Natural killer cell (primary cell): Measurements from ENCODE around the gene PUDP. TPM values are rescaled to one million over a fixed set of nuclear protein-coding genes. Genes with fewer than 3 reads are reported as not detected.
A peak's percentile ranks its signal among the peaks of the same experiment; 100 is the strongest.

Source experiments
- ATAC-seq, 3 donors: fragments of 150-1000 bp in 2 of 3; fragments of 200-7000 bp in 1 of 3; cut with Tn5 transposase; 1 replicate in 1 of 3; 2 replicates in 2 of 3; pipeline ENCODE4 v1.10.0; 2021; ENCODE audit warnings: mild to moderate bottlenecking in 2 of 3, moderate library complexity in 2 of 3
- DNase-seq, 2 donors: peaks; one replicate each; pipeline versions ENCODE4 v3.0.0 to v3.0.0-alpha.2; 2013 to 2021; ENCODE audit warnings: mixed read lengths in 1 of 2
- H3K27ac ChIP-seq: one replicate; pipeline ENCODE4 v1.5.1; 2013; ENCODE audit warnings: mild to moderate bottlenecking, low read length
- H3K27me3 ChIP-seq: one replicate; pipeline ENCODE4 v1.6.1; 2013; ENCODE audit warnings: low read length; ENCODE audit not compliant: control insufficient read depth, insufficient read depth
- H3K36me3 ChIP-seq: one replicate; pipeline ENCODE4 v1.6.1; 2013; ENCODE audit warnings: low read length; ENCODE audit not compliant: control insufficient read depth, insufficient read depth
- H3K4me1 ChIP-seq: one replicate; pipeline ENCODE4 v1.6.1; 2013; ENCODE audit warnings: low read length; ENCODE audit not compliant: control insufficient read depth, insufficient read depth
- H3K4me3 ChIP-seq: one replicate; pipeline ENCODE4 v1.5.1; 2013; ENCODE audit warnings: low read length
- H3K9me3 ChIP-seq: one replicate; pipeline ENCODE4 v1.6.1; 2013; ENCODE audit warnings: low read length; ENCODE audit not compliant: control insufficient read depth, insufficient read depth
- H3K27ac Mint-ChIP-seq, 2 donors: one replicate each; pipeline ENCODE4 v1.8.0; 2022; ENCODE audit warnings: mild to moderate bottlenecking in 2 of 2, mixed read lengths in 2 of 2, moderate library complexity in 1 of 2
- H3K27me3 Mint-ChIP-seq, 2 donors: one replicate each; pipeline ENCODE4 v1.8.0; 2022; ENCODE audit warnings: low read depth in 2 of 2, mixed read lengths in 2 of 2
- H3K36me3 Mint-ChIP-seq: one replicate; pipeline ENCODE4 v1.8.0; 2022; ENCODE audit warnings: mixed read lengths
- H3K4me1 Mint-ChIP-seq, 2 donors: one replicate each; pipeline ENCODE4 v1.8.0; 2022; ENCODE audit warnings: mixed read lengths in 2 of 2
- H3K4me3 Mint-ChIP-seq: one replicate; pipeline ENCODE4 v1.8.0; 2022; ENCODE audit warnings: mild to moderate bottlenecking, moderate library complexity, mixed read lengths
- H3K9me3 Mint-ChIP-seq, 2 donors: one replicate each; pipeline ENCODE4 v1.8.0; 2022; ENCODE audit warnings: mixed read lengths in 2 of 2
- WGBS: methylation state at CpG from one replicate; pipeline ENCODE4 v1.1.7; 2013; ENCODE audit warnings: missing lambda C conversion rate; ENCODE audit not compliant: insufficient coverage; 5-methylcytosine and 5-hydroxymethylcytosine counted together
- intact Hi-C: fragments of 100-400 bp; cut with micrococcal nuclease; formaldehyde crosslinking; loops from one replicate; pipeline ENCODE4 v1.14.2; 2022
- total RNA-seq, 4 donors: library from RNA; stranded (reverse); fragments of 120-200 nt in 1 of 4; gene quantifications; one replicate each; pipeline versions ENCODE4 v1.2.3 to v1.2.4, GENCODE V29; 2013 to 2022
- TF ChIP-seq, protein P1 (sequence below): fragments of 200-600 bp; IDR thresholded peaks from one replicate; pipeline ENCODE4 v1.8.0; 2022; ENCODE audit warnings: antibody characterized with exemption

The PUDP gene
- total RNA-seq, 3 donors from 2014 or later (not counting 1 experiment from before 2014, with no cell fraction given) = 5.4 to 11.4 (median 5.6) TPM

DNA sequence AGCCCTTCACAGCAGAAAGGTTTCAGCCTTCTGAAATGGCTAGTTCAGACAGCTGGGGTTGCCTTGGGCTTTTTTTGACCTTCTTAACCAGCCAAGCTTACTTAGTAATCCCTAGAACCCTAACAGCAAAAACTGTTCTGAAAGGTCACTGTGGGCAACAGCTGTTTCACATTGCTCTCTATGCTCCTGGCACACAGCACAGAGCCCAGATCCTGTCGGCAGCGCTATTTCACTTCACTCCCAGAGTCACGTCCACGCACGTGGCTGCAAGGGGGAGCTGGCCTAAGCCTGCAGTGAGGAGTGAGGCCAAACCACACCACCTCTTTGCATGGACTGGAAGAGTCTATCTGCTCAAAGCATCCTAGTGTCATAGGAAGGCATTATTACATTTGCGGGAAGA lies 32.4 kb downstream of the PUDP start:
- Histone ChIP-seq H3K27me3 (no peaks in the 10 kb centered on the region), H3K4me3 (no peak overlapping the region), H3K9me3 (no peaks in the 10 kb centered on the region), H3K4me1 (peaks cover 13% of the 10 kb centered on the region), H3K36me3 (no peaks in the 10 kb centered on the region), H3K27ac (no peak overlapping the region)
- H3K27me3 Mint-ChIP-seq = no peaks in the 10 kb centered on the region
- H3K4me1 Mint-ChIP-seq = peaks cover 20 to 33% of the 10 kb centered on the region in 2 donors
- WGBS = 98% methylated on average over 6 of the region's 6 CpGs
- TF ChIP-seq, protein P1, sequence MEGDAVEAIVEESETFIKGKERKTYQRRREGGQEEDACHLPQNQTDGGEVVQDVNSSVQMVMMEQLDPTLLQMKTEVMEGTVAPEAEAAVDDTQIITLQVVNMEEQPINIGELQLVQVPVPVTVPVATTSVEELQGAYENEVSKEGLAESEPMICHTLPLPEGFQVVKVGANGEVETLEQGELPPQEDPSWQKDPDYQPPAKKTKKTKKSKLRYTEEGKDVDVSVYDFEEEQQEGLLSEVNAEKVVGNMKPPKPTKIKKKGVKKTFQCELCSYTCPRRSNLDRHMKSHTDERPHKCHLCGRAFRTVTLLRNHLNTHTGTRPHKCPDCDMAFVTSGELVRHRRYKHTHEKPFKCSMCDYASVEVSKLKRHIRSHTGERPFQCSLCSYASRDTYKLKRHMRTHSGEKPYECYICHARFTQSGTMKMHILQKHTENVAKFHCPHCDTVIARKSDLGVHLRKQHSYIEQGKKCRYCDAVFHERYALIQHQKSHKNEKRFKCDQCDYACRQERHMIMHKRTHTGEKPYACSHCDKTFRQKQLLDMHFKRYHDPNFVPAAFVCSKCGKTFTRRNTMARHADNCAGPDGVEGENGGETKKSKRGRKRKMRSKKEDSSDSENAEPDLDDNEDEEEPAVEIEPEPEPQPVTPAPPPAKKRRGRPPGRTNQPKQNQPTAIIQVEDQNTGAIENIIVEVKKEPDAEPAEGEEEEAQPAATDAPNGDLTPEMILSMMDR = no peak
- DNase-seq (no peak), ATAC-seq (no peak)
- no peaks in the 10 kb centered on the region for H3K9me3 Mint-ChIP-seq
- no peak overlapping the region for H3K27ac Mint-ChIP-seq
- H3K36me3 Mint-ChIP-seq = no peaks in the 10 kb centered on the region
- no peak overlapping the region for H3K4me3 Mint-ChIP-seq
- intact Hi-C loops = no loop called here

DNA sequence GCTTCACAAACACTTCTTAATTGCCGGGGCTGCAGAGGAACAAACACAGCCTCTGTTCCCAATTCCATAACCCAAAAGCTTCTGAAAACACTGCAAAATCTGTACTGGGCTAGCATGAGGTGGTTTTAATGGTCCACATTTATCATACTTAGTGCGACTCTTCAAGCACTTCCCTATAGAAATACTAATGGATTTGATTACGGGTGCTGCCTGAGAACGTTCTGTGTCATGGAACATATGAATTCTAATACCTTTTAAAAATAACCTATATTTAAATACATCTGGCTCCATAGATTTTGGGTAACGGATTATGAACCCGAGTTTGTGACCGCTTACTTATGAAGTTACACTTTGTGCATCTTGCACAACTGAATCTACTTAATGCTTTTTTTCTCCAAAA lies 35.9 kb downstream of the PUDP start:
- Histone ChIP-seq H3K27me3 (no peaks in the 10 kb centered on the region), H3K9me3 (no peaks in the 10 kb centered on the region), H3K4me1 (peaks cover 17% of the 10 kb centered on the region), H3K4me3 (no peak overlapping the region), H3K36me3 (no peaks in the 10 kb centered on the region), H3K27ac (no peak overlapping the region)
- Mint-ChIP-seq H3K9me3 (no peaks in the 10 kb centered on the region), H3K27ac (no peak overlapping the region), H3K4me3 (no peak overlapping the region), H3K36me3 (no peaks in the 10 kb centered on the region), H3K27me3 (no peaks in the 10 kb centered on the region), H3K4me1 (peaks cover 36 to 40% of the 10 kb centered on the region in 2 donors)
- TF ChIP-seq, protein P1 = no peak
- no peak for ATAC-seq
- DNase-seq = no peak
- 100% methylated on average over 1 of the region's 7 CpGs for WGBS
- intact Hi-C loops = no loop called here

DNA sequence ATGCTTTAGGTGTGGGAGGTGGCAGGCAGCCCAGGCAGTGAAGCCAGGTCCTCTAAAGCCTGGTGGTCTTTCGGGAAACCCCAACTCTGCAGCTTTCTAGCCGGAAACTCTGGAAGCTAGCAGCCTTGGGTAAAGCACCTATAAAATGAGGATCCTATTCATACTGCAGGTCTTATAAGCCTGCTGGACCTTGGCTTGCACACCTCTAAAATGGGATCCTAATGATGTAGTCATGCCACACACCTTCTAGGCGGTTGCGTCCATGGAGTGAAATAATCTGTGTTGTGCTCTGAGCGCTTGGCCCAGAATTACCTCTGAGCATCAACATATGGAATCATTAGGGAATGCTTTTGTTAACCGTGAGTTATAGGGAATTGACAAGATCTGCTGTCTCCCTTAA lies 36.4 kb downstream of the PUDP start:
- TF ChIP-seq, protein P1 = no peak
- Mint-ChIP-seq H3K27me3 (no peaks in the 10 kb centered on the region), H3K4me3 (no peak overlapping the region), H3K9me3 (no peaks in the 10 kb centered on the region), H3K4me1 (peaks cover 35 to 37% of the 10 kb centered on the region in 2 donors), H3K27ac (no peak overlapping the region), H3K36me3 (no peaks in the 10 kb centered on the region)
- H3K4me1 ChIP-seq = peaks cover 17% of the 10 kb centered on the region
- intact Hi-C loops = no loop called here
- WGBS = 89% methylated on average over 5 of the region's 6 CpGs
- no peaks in the 10 kb centered on the region for H3K9me3 ChIP-seq
- H3K27ac ChIP-seq = no peak overlapping the region
- H3K36me3 ChIP-seq = no peaks in the 10 kb centered on the region
- DNase-seq (no peak), ATAC-seq (no peak)
- no peaks in the 10 kb centered on the region for H3K27me3 ChIP-seq
- H3K4me3 ChIP-seq = no peak overlapping the region

DNA sequence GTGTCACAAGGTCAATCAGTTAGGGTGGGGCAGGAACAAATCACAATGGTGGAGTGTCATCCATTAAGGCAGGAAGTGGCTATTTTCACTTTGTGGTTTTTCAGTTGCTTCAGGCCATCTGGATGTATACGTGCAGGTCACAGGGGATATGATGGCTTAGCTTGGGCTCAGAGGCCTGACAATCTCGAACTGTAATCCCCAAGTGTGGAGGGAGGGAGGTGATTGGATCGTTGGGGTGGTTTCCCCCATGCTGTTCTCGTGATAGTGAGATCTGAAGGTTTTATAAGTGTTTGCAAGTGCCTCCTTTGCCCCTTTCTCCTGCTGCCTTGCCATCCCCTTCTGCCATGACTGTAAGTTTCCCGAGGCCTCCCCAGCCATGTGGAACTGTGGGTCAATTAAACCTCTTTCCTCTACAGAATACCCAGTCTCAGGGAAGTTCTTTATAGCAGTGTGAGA lies 37.1 kb downstream of the PUDP start:
- DNase-seq = no peak
- Histone ChIP-seq H3K27ac (no peak overlapping the region), H3K4me1 (peaks cover 17% of the 10 kb centered on the region), H3K4me3 (no peak overlapping the region), H3K27me3 (no peaks in the 10 kb centered on the region), H3K36me3 (no peaks in the 10 kb centered on the region), H3K9me3 (no peaks in the 10 kb centered on the region)
- H3K4me1 Mint-ChIP-seq = peaks cover 35 to 37% of the 10 kb centered on the region in 2 donors
- H3K9me3 Mint-ChIP-seq = no peaks in the 10 kb centered on the region
- peak overlapping the region; percentile 33 for H3K4me3 Mint-ChIP-seq
- 5% methylated on average over 2 of the region's 5 CpGs for WGBS
- H3K27me3 Mint-ChIP-seq = no peaks in the 10 kb centered on the region
- peak in 1 of 3 donors; percentile 41 for ATAC-seq
- H3K27ac Mint-ChIP-seq = peak overlapping the region in 1 of 2 donors; percentile 87
- TF ChIP-seq, protein P1 = no peak
- intact Hi-C loops = no loop called here
- no peaks in the 10 kb centered on the region for H3K36me3 Mint-ChIP-seq
